ENCODE measurements around the gene LCP2.

Gene LCP2

GRCh38 chr5:170277867-170278281, 19.7 kb downstream of the LCP2 start:
- peak overlapping the region; percentile 81 for H3K4me2 ChIP-seq (ENCODE audit: low read depth, low read length, poor library complexity, severe bottlenecking)
- H2AFZ ChIP-seq (ENCODE audit: low read length), result no peak overlapping the region
- H3K9me2 ChIP-seq (replicated peaks; ENCODE audit: low read depth, low read length), result no peaks in the 10 kb centered on the region
- H3K9ac ChIP-seq (ENCODE audit: low read depth, low read length, poor library complexity, severe bottlenecking), result peak overlapping the region; percentile 72
- H3K9me3 ChIP-seq (ENCODE audit: insufficient read depth, low read depth, low read length), result no peaks in the 10 kb centered on the region
- H3K4me3 ChIP-seq (ENCODE audit: low read length, poor library complexity, severe bottlenecking), result peak overlapping the region; percentile 61
- TF ChIP-seq, protein P1, sequence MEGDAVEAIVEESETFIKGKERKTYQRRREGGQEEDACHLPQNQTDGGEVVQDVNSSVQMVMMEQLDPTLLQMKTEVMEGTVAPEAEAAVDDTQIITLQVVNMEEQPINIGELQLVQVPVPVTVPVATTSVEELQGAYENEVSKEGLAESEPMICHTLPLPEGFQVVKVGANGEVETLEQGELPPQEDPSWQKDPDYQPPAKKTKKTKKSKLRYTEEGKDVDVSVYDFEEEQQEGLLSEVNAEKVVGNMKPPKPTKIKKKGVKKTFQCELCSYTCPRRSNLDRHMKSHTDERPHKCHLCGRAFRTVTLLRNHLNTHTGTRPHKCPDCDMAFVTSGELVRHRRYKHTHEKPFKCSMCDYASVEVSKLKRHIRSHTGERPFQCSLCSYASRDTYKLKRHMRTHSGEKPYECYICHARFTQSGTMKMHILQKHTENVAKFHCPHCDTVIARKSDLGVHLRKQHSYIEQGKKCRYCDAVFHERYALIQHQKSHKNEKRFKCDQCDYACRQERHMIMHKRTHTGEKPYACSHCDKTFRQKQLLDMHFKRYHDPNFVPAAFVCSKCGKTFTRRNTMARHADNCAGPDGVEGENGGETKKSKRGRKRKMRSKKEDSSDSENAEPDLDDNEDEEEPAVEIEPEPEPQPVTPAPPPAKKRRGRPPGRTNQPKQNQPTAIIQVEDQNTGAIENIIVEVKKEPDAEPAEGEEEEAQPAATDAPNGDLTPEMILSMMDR (conservative IDR thresholded peaks at IDR 0.05; ENCODE audit: low read length), result no peak
- no peak for TF ChIP-seq EZH2phosphoT487 (IDR thresholded peaks at IDR 0.05; ENCODE audit: borderline replicate concordance)
- peaks cover 62% of the 10 kb centered on the region for H3K4me1 ChIP-seq (ENCODE audit: insufficient read depth, low read length, poor library complexity, severe bottlenecking)
- no peaks in the 10 kb centered on the region for H3K27me3 ChIP-seq (ENCODE audit: insufficient read depth, low read length, poor library complexity, severe bottlenecking)
- peaks cover 62% of the 10 kb centered on the region for H3K79me2 ChIP-seq (ENCODE audit: insufficient read depth, low read length)
- H3F3A ChIP-seq (ENCODE audit: low read depth), result peaks cover 17% of the 10 kb centered on the region; the same call in 1 of the 2 replicates
- H3K36me3 ChIP-seq (ENCODE audit: insufficient read depth, low read length), result peaks cover 65% of the 10 kb centered on the region; the same call in 1 of the 2 replicates
- peaks cover 9% of the 10 kb centered on the region for H4K20me1 ChIP-seq (ENCODE audit: insufficient read depth, low read length, poor library complexity, severe bottlenecking)

DNA sequence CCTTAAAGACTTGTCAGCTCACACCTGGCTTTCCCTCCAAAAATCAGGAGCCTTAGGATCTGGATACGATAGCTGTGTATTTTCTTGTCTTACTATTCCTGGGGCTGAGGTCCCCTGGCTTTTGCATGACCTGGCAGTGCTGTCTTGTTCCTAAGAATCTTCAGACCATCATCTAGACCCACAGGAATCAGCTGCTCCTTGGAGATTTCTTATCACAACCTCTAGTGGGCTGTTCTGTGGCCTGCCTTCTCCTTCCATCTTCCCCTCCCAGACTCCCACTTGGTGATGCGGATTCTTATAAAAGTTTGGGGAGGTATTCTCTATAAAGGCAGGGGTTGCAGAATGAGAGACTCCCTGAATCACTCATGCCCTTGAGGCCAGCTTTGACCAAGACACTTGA, 21.4 kb downstream of the LCP2 start:
- TF ChIP-seq, protein P1 (conservative IDR thresholded peaks at IDR 0.05; ENCODE audit: low read length), result no peak
- no peak for TF ChIP-seq EZH2phosphoT487 (IDR thresholded peaks at IDR 0.05; ENCODE audit: borderline replicate concordance)
- no peak overlapping the region for H2AFZ ChIP-seq (ENCODE audit: low read length)
- H3K9ac ChIP-seq (ENCODE audit: low read depth, low read length, poor library complexity, severe bottlenecking), result peak overlapping the region; percentile 72
- peaks cover 63% of the 10 kb centered on the region; the same call in 1 of the 2 replicates for H3K36me3 ChIP-seq (ENCODE audit: insufficient read depth, low read length)
- H3K4me2 ChIP-seq (ENCODE audit: low read depth, low read length, poor library complexity, severe bottlenecking), result peak overlapping the region; percentile 50
- no peaks in the 10 kb centered on the region for H4K20me1 ChIP-seq (ENCODE audit: insufficient read depth, low read length, poor library complexity, severe bottlenecking)
- H3K9me3 ChIP-seq (ENCODE audit: insufficient read depth, low read depth, low read length), result no peaks in the 10 kb centered on the region
- no peaks in the 10 kb centered on the region for H3K27me3 ChIP-seq (ENCODE audit: insufficient read depth, low read length, poor library complexity, severe bottlenecking)
- no peaks in the 10 kb centered on the region for H3K9me2 ChIP-seq (replicated peaks; ENCODE audit: low read depth, low read length)
- peaks cover 46% of the 10 kb centered on the region for H3K4me1 ChIP-seq (ENCODE audit: insufficient read depth, low read length, poor library complexity, severe bottlenecking)
- peaks cover 17% of the 10 kb centered on the region; the same call in 1 of the 2 replicates for H3F3A ChIP-seq (ENCODE audit: low read depth)
- peaks cover 50% of the 10 kb centered on the region for H3K79me2 ChIP-seq (ENCODE audit: insufficient read depth, low read length)
- peak overlapping the region; percentile 45 for H3K4me3 ChIP-seq (ENCODE audit: low read length, poor library complexity, severe bottlenecking)

GRCh38 chr5:170275376-170275994, 22.1 kb downstream of the LCP2 start:
- Histone ChIP-seq H3K9ac (ENCODE audit: low read depth, low read length, poor library complexity, severe bottlenecking) (peak overlapping the region; percentile 72), H3K27me3 (ENCODE audit: insufficient read depth, low read length, poor library complexity, severe bottlenecking) (no peaks in the 10 kb centered on the region), H3K79me2 (ENCODE audit: insufficient read depth, low read length) (peaks cover 46% of the 10 kb centered on the region), H3K4me3 (ENCODE audit: low read length, poor library complexity, severe bottlenecking) (no peak overlapping the region), H3K4me1 (ENCODE audit: insufficient read depth, low read length, poor library complexity, severe bottlenecking) (peaks cover 44% of the 10 kb centered on the region), H3F3A (ENCODE audit: low read depth) (peaks cover 16% of the 10 kb centered on the region; the same call in 1 of the 2 replicates), H3K4me2 (ENCODE audit: low read depth, low read length, poor library complexity, severe bottlenecking) (peak overlapping the region; percentile 50), H2AFZ (ENCODE audit: low read length) (no peak overlapping the region), H3K36me3 (ENCODE audit: insufficient read depth, low read length) (peaks cover 69% of the 10 kb centered on the region; the same call in 1 of the 2 replicates), H3K9me2 (replicated peaks; ENCODE audit: low read depth, low read length) (no peaks in the 10 kb centered on the region), H4K20me1 (ENCODE audit: insufficient read depth, low read length, poor library complexity, severe bottlenecking) (no peaks in the 10 kb centered on the region), H3K9me3 (ENCODE audit: insufficient read depth, low read depth, low read length) (no peaks in the 10 kb centered on the region)
- TF ChIP-seq EZH2phosphoT487 (IDR thresholded peaks at IDR 0.05; ENCODE audit: borderline replicate concordance), result no peak
- TF ChIP-seq, protein P1 (conservative IDR thresholded peaks at IDR 0.05; ENCODE audit: low read length), result no peak

Measured in Loucy (cell line).